K562 (cell line): ENCODE results near the gene MCL1. TPM values are rescaled to one million over a fixed set of nuclear protein-coding genes. Genes with fewer than 3 reads are reported as not detected.

Experiments used
- ARNT ChIP-seq, 2 experiments: fragments of 450-650 bp; IDR thresholded peaks; 2 replicates each; pipeline ENCODE4 v1.6.1; 2016; ENCODE audit warnings: mild to moderate bottlenecking in 1 of 2
- ATF7 ChIP-seq: fragments of 450-650 bp; IDR thresholded peaks from 2 replicates; pipeline ENCODE4 v1.7.1; 2014; ENCODE audit warnings: mild to moderate bottlenecking, moderate library complexity
- BCL6 ChIP-seq: fragments of 250-450 bp; sonication (Bioruptor Pico); IDR thresholded peaks from 2 replicates; pipeline ENCODE4 v1.4.0; 2020
- CREB1 ChIP-seq, 2 experiments: sonication (generic) in 1 of 2; formaldehyde crosslinking in 1 of 2; IDR thresholded peaks; 2 replicates each; pipeline versions ENCODE4 v1.6.1 to v1.8.0; 2012 to 2022; ENCODE audit warnings: inconsistent platforms in 1 of 2, mild to moderate bottlenecking in 1 of 2, missing genetic modification reagents in 1 of 2, moderate library complexity in 1 of 2
- FOXP1 ChIP-seq: sonication (generic); formaldehyde crosslinking; IDR thresholded peaks from 2 replicates; pipeline ENCODE4 v1.8.0; 2022; ENCODE audit warnings: mild to moderate bottlenecking, missing genetic modification reagents
- GABPA ChIP-seq: fragments of 200-800 bp; sonication (Bioruptor generic); conservative IDR thresholded peaks from 2 replicates; pipeline ENCODE4 v1.6.1; 2016; ENCODE audit warnings: low read depth, missing genetic modification characterization, missing compliant biosample characterization
- KDM4B ChIP-seq, 2 experiments: fragments of 450-650 bp in 1 of 2; sonication (generic) in 1 of 2; IDR thresholded peaks; 2 replicates each; pipeline ENCODE4 v1.6.1; 2016 to 2017; ENCODE audit warnings: borderline replicate concordance in 2 of 2, antibody characterized with exemption in 1 of 2, low read depth in 1 of 2, mild to moderate bottlenecking in 1 of 2
- MCM2 ChIP-seq: fragments of 450-650 bp; IDR thresholded peaks from 2 replicates; pipeline ENCODE4 v1.6.1; 2017; ENCODE audit warnings: low read depth, mild to moderate bottlenecking
- MCM7 ChIP-seq, 2 experiments: fragments of 450-650 bp; IDR thresholded peaks; 2 replicates each; pipeline ENCODE4 v1.6.1; 2016 to 2018
- MIER1 ChIP-seq: fragments of 450-650 bp; IDR thresholded peaks from 2 replicates; pipeline ENCODE4 v1.6.1; 2016; ENCODE audit warnings: antibody characterized with exemption, mild to moderate bottlenecking, low read depth
- RBM15 ChIP-seq: fragments of 200-400 bp; formaldehyde crosslinking; IDR thresholded peaks from 2 replicates; pipeline ENCODE4 v1.6.1; 2018; ENCODE audit warnings: mild to moderate bottlenecking, low read length, moderate library complexity; ENCODE audit not compliant: insufficient read depth
- RFX1 ChIP-seq: fragments of 450-650 bp; IDR thresholded peaks from 2 replicates; pipeline ENCODE4 v1.6.1; 2016; ENCODE audit warnings: mild to moderate bottlenecking, moderate library complexity
- SETDB1 ChIP-seq: IDR thresholded peaks from one replicate; pipeline ENCODE4 v1.6.1; 2012; ENCODE audit warnings: low read length, control low read depth, inconsistent platforms
- SMAD1 ChIP-seq: fragments of 150-350 bp; IDR thresholded peaks from 2 replicates; pipeline ENCODE4 v1.6.1; 2014; ENCODE audit warnings: low read length, low read depth; ENCODE audit not compliant: partially characterized antibody
- SMAD3 ChIP-seq: fragments of 450-650 bp; formaldehyde crosslinking; conservative IDR thresholded peaks from 2 replicates; pipeline ENCODE4 v1.4.0; 2020; ENCODE audit warnings: mild to moderate bottlenecking
- SMC3 ChIP-seq: conservative IDR thresholded peaks from 2 replicates; pipeline ENCODE4 v1.6.1; 2011; ENCODE audit warnings: low read depth, low read length, improper control_type of control experiment; ENCODE audit not compliant: insufficient read depth
- TARDBP ChIP-seq: fragments of 450-650 bp; IDR thresholded peaks from 2 replicates; pipeline ENCODE4 v1.6.1; 2016
- XRCC5 ChIP-seq: fragments of 200-400 bp; formaldehyde crosslinking; IDR thresholded peaks from 2 replicates; pipeline ENCODE4 v1.6.1; 2017; ENCODE audit warnings: low read depth, mild to moderate bottlenecking, low read length
- YBX1 ChIP-seq: fragments of 450-650 bp; IDR thresholded peaks from 2 replicates; pipeline ENCODE4 v1.7.1; 2016; ENCODE audit warnings: mild to moderate bottlenecking
- ZNF76 ChIP-seq: fragments of 250-450 bp; sonication (Bioruptor Pico); IDR thresholded peaks from 2 replicates; pipeline ENCODE4 v1.4.0; 2020; ENCODE audit warnings: mild to moderate bottlenecking, moderate library complexity, borderline replicate concordance
- ZSCAN32 ChIP-seq: fragments of 450-650 bp; formaldehyde crosslinking; IDR thresholded peaks from 2 replicates; pipeline ENCODE4 v1.4.0; 2020; ENCODE audit warnings: mild to moderate bottlenecking, moderate library complexity
- polyA plus RNA-seq, 8 experiments: library from polyadenylated mRNA; depleted of rRNA in 4 of 8; stranded (reverse) in 5 of 8; unstranded in 3 of 8; fragments of >200 nt; fragmentation: Nextera tagmentation in 2 of 8; fragmentation: Illumina TruSeq in 1 of 8; extraction: Ambion mirVana in 2 of 8; extraction: Trizol in 1 of 8; gene quantifications; 2 replicates each; pipeline versions ENCODE4 v1.2.1 to v1.2.3, GENCODE V29; 2011 to 2014; ENCODE audit warnings: inconsistent platforms in 1 of 8, missing spikeins in 1 of 8
- total RNA-seq, 7 experiments: library from RNA; depleted of rRNA in 6 of 7; stranded (reverse); fragments of >200 nt in 6 of 7; fragmentation: Illumina TruSeq in 2 of 7; extraction: Trizol in 2 of 7; gene quantifications; 2 replicates each; pipeline versions ENCODE4 v1.2.1 to v1.2.3, GENCODE V29; 2011 to 2021; ENCODE audit warnings: low replicate concordance in 1 of 7
- TF ChIP-seq, protein P1 (sequence below): fragments of 250-450 bp; sonication (Bioruptor Pico); IDR thresholded peaks from 2 replicates; pipeline ENCODE4 v1.4.0; 2020; ENCODE audit warnings: mild to moderate bottlenecking, moderate library complexity
- TF ChIP-seq, protein P2 (sequence below): fragments of 450-650 bp; IDR thresholded peaks from 2 replicates; pipeline ENCODE4 v1.6.1; 2016; ENCODE audit warnings: antibody characterized with exemption
- TF ChIP-seq, protein P3 (sequence below): fragments of 250-450 bp; sonication (Bioruptor Pico); IDR thresholded peaks from 2 replicates; pipeline ENCODE4 v1.8.0; 2021; ENCODE audit warnings: moderate library complexity, mild to moderate bottlenecking, inconsistent platforms

The MCL1 gene
- total and polyA plus RNA-seq, 9 of the 15 experiments (the other 6 are each of a cell fraction or from before 2014, with no cell fraction given), result 27.1 to 224 (median 138) TPM

DNA sequence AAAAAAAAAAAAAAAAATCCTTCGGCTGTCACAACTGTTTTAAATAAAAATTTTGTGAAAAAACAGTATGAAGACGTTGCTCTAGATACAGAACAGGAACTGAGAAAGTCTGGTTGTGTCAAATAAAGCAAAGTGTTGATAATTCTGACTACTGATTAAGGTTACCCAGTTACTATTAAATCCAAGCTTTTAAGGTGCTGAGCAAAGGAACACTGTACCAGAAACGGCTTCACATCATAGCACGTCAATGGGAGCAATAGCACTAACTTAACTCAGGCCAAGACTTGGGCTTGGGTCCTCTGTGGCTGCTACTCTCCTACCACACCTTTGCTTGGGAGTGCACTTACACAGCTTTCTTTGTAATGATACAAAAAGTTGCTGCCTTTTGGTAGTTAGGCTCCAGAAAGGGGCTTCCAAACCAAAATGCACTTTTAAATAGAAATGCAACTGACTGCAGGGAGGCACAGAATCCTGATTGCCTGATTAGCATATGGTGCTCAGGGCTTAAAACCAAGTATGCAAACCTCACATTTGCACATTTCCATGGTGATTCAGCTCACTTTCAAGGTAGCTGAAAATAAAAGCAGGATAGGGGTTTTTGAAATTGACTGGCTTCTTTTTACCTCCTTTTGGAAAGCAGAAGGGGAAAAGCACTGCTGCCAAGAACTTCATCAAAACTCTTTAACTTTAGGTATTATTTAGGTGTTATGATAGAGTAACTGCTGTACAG lies 6.3 kb downstream of the MCL1 start (continued):
- TF ChIP-seq RFX1 (no peak), MIER1 (no peak), ZNF76 (no peak), SMAD3 (CRISPR knock-in tag) (0 out of 2 replicates have a peak, but pooled peaks have one; percentile 39), MCM2 (no peak), TARDBP (no peak), KDM4B (IDR thresholded peaks at IDR 0.05; ENCODE audit: borderline replicate concordance in 2 of 2, low read depth in 1 of 2) (no peak), SETDB1 (no peak), SMAD1 (peak; percentile 30), MCM7 (IDR thresholded peaks at IDR 0.05) (no peak), ZSCAN32 (peak; percentile 32; the same call in 1 of the 2 replicates), BCL6 (CRISPR knock-in tag) (no peak), ARNT (IDR thresholded peaks at IDR 0.05) (no peak), XRCC5 (peak; percentile 50; the same call in 1 of the 2 replicates), ATF7 (no peak), YBX1 (no peak), SMC3 (no peak), FOXP1 (no peak), RBM15 (no peak), CREB1 (IDR thresholded peaks at IDR 0.05) (no peak), CREB1 (CRISPR knock-in tag; IDR thresholded peaks at IDR 0.05) (no peak), GABPA (tag) (no peak)
- TF ChIP-seq, protein P1, sequence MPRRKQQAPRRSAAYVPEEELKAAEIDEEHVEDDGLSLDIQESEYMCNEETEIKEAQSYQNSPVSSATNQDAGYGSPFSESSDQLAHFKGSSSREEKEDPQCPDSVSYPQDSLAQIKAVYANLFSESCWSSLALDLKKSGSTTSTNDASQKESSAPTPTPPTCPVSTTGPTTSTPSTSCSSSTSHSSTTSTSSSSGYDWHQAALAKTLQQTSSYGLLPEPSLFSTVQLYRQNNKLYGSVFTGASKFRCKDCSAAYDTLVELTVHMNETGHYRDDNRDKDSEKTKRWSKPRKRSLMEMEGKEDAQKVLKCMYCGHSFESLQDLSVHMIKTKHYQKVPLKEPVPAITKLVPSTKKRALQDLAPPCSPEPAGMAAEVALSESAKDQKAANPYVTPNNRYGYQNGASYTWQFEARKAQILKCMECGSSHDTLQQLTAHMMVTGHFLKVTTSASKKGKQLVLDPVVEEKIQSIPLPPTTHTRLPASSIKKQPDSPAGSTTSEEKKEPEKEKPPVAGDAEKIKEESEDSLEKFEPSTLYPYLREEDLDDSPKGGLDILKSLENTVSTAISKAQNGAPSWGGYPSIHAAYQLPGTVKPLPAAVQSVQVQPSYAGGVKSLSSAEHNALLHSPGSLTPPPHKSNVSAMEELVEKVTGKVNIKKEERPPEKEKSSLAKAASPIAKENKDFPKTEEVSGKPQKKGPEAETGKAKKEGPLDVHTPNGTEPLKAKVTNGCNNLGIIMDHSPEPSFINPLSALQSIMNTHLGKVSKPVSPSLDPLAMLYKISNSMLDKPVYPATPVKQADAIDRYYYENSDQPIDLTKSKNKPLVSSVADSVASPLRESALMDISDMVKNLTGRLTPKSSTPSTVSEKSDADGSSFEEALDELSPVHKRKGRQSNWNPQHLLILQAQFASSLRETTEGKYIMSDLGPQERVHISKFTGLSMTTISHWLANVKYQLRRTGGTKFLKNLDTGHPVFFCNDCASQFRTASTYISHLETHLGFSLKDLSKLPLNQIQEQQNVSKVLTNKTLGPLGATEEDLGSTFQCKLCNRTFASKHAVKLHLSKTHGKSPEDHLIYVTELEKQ (CRISPR knock-in tag), result no peak
- TF ChIP-seq, protein P2, sequence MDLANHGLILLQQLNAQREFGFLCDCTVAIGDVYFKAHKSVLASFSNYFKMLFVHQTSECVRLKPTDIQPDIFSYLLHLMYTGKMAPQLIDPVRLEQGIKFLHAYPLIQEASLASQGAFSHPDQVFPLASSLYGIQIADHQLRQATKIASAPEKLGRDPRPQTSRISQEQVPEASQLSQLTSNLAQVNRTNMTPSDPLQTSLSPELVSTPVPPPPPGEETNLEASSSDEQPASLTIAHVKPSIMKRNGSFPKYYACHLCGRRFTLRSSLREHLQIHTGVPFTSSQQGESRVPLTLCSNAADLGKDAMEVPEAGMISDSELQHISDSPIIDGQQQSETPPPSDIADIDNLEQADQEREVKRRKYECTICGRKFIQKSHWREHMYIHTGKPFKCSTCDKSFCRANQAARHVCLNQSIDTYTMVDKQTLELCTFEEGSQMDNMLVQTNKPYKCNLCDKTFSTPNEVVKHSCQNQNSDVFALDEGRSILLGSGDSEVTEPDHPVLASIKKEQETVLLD, result no peak
- TF ChIP-seq, protein P3, sequence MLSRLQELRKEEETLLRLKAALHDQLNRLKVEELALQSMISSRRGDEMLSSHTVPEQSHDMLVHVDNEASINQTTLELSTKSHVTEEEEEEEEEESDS (CRISPR knock-in tag), result no peak
